ENCODE results near the gene UNC119.

DNA sequence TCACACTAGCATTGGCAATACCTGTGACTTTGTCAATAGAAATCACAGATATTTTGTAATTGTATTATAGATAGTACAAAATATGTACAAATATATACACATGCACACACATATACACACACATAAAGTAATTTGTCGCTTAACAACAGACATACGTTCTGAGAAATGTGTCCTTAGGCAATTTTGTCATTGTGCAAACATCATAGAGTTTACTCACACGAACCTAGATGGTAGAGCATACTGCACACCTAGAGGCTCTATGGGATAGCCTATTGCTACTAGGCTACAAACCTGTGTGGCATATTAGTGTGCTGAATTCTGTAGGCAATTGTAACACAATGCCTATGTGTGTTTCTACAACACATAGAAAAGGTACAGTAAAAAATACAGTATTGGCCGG is 11.0 kb downstream of the UNC119 start:
- TF ChIP-seq, protein P1, sequence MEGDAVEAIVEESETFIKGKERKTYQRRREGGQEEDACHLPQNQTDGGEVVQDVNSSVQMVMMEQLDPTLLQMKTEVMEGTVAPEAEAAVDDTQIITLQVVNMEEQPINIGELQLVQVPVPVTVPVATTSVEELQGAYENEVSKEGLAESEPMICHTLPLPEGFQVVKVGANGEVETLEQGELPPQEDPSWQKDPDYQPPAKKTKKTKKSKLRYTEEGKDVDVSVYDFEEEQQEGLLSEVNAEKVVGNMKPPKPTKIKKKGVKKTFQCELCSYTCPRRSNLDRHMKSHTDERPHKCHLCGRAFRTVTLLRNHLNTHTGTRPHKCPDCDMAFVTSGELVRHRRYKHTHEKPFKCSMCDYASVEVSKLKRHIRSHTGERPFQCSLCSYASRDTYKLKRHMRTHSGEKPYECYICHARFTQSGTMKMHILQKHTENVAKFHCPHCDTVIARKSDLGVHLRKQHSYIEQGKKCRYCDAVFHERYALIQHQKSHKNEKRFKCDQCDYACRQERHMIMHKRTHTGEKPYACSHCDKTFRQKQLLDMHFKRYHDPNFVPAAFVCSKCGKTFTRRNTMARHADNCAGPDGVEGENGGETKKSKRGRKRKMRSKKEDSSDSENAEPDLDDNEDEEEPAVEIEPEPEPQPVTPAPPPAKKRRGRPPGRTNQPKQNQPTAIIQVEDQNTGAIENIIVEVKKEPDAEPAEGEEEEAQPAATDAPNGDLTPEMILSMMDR (IDR thresholded peaks at IDR 0.05; ENCODE audit: low read depth, low read length) = no peak
- TF ChIP-seq EZH2phosphoT487 (IDR thresholded peaks at IDR 0.05; ENCODE audit: low read depth) = no peak

Measured in OCI-LY3 (cell line).